Karpas-422 (cell line): Measurements from ENCODE around the gene GPR155. TPM values are rescaled to one million over a fixed set of nuclear protein-coding genes. Genes with fewer than 3 reads are reported as not detected.
"Not testable (repeated sequence)": the region's sequence is repeated elsewhere in the genome, so short reads cannot be mapped to it uniquely, and the experiment has no call there.

ENCODE experiments used
- DNase-seq: peaks from one replicate; pipeline ENCODE4 v3.0.0-alpha.2; 2015
- H2AFZ ChIP-seq: fragments of 200-600 bp; sonication (generic); 2 replicates; pipeline ENCODE4 v1.6.1; 2014; ENCODE audit warnings: antibody characterized with exemption, low read length, mixed read lengths
- H3K27ac ChIP-seq: fragments of 200-600 bp; sonication (generic); 2 replicates; pipeline ENCODE4 v1.5.1; 2014; ENCODE audit warnings: mild to moderate bottlenecking, low read length, moderate library complexity
- H3K27me3 ChIP-seq: fragments of 200-600 bp; sonication (generic); 2 replicates; pipeline ENCODE4 v1.6.1; 2014; ENCODE audit warnings: low read length, mixed read lengths
- H3K36me3 ChIP-seq: fragments of 200-600 bp; sonication (generic); 2 replicates; pipeline ENCODE4 v1.6.1; 2014; ENCODE audit warnings: low read length, mixed read lengths; ENCODE audit not compliant: insufficient read depth
- H3K4me1 ChIP-seq: fragments of 200-600 bp; sonication (generic); 2 replicates; pipeline ENCODE4 v1.6.1; 2014; ENCODE audit warnings: mild to moderate bottlenecking, low read length, mixed read lengths
- H3K4me2 ChIP-seq: fragments of 200-600 bp; sonication (generic); 2 replicates; pipeline ENCODE4 v1.6.1; 2014; ENCODE audit warnings: low read length, low read depth, mild to moderate bottlenecking; ENCODE audit not compliant: poor library complexity, severe bottlenecking
- H3K4me3 ChIP-seq: fragments of 200-600 bp; sonication (generic); 2 replicates; pipeline ENCODE4 v1.5.1; 2014; ENCODE audit warnings: mild to moderate bottlenecking, antibody characterized with exemption, low read length, mixed read lengths
- H3K79me2 ChIP-seq: fragments of 200-600 bp; sonication (generic); 2 replicates; pipeline ENCODE4 v1.6.1; 2014; ENCODE audit warnings: mild to moderate bottlenecking, low read length, mixed read lengths
- H3K9ac ChIP-seq: fragments of 200-600 bp; sonication (generic); 2 replicates; pipeline ENCODE4 v1.6.0; 2014; ENCODE audit warnings: low read length
- H3K9me2 ChIP-seq: fragments of 200-600 bp; sonication (generic), shearing (Covaris generic); replicated peaks from 2 replicates; pipeline ENCODE4 v1.6.0; 2014; ENCODE audit warnings: mild to moderate bottlenecking, low read length, moderate library complexity; ENCODE audit not compliant: insufficient read depth
- H3K9me3 ChIP-seq: fragments of 300-700, 200-600 bp; sonication (generic); 2 replicates; pipeline ENCODE4 v1.6.1; 2014; ENCODE audit warnings: low read length, mixed read lengths
- H4K20me1 ChIP-seq: fragments of 200-600 bp; sonication (generic); 2 replicates; pipeline ENCODE4 v1.6.1; 2014; ENCODE audit warnings: mild to moderate bottlenecking, antibody characterized with exemption, low read length, low read depth; ENCODE audit not compliant: insufficient read depth
- total RNA-seq: library from RNA; depleted of rRNA; stranded (reverse); fragments of >200 nt; shearing (Covaris generic); gene quantifications from 2 replicates; pipeline ENCODE4 v1.2.3, GENCODE V29; 2014; ENCODE audit warnings: low replicate concordance

Gene GPR155
- total RNA-seq, 1 experiment from 2014 or later, result 1.0 TPM

GRCh38 chr2:174439323-174439722 is 47.5 kb downstream of the GPR155 start:
- Histone ChIP-seq H3K9me2 (no peaks in the 10 kb centered on the region), H3K36me3 (no peaks in the 10 kb centered on the region), H3K79me2 (no peaks in the 10 kb centered on the region), H3K27me3 (no peaks in the 10 kb centered on the region), H3K9ac (no peak overlapping the region), H3K9me3 (no peaks in the 10 kb centered on the region), H2AFZ (no peak overlapping the region), H3K4me2 (no peak overlapping the region), H4K20me1 (no peaks in the 10 kb centered on the region), H3K27ac (no peak overlapping the region), H3K4me1 (no peaks in the 10 kb centered on the region), H3K4me3 (no peak overlapping the region)
- DNase-seq, result no peak

GRCh38 chr2:174438146-174438886 is 48.5 kb downstream of the GPR155 start:
- DNase-seq, result no peak
- no peak overlapping the region for H3K27ac ChIP-seq
- H3K4me3 ChIP-seq, result no peak overlapping the region
- no peaks in the 10 kb centered on the region for H3K4me1 ChIP-seq
- H3K79me2 ChIP-seq, result no peaks in the 10 kb centered on the region
- H3K9me3 ChIP-seq, result no peaks in the 10 kb centered on the region
- H3K9me2 ChIP-seq, result no peaks in the 10 kb centered on the region
- H3K27me3 ChIP-seq, result no peaks in the 10 kb centered on the region
- no peaks in the 10 kb centered on the region for H4K20me1 ChIP-seq
- no peak overlapping the region for H2AFZ ChIP-seq
- no peak overlapping the region for H3K4me2 ChIP-seq
- no peaks in the 10 kb centered on the region for H3K36me3 ChIP-seq
- no peak overlapping the region for H3K9ac ChIP-seq

GRCh38 chr2:174436351-174436750 is 50.5 kb downstream of the GPR155 start:
- no peaks in the 10 kb centered on the region for H3K27me3 ChIP-seq
- H3K4me2 ChIP-seq, result no peak overlapping the region
- H3K9me2 ChIP-seq, result no peaks in the 10 kb centered on the region
- H3K4me1 ChIP-seq, result no peaks in the 10 kb centered on the region
- H3K79me2 ChIP-seq, result no peaks in the 10 kb centered on the region
- no peak overlapping the region for H3K9ac ChIP-seq
- no peak overlapping the region for H2AFZ ChIP-seq
- no peak overlapping the region for H3K27ac ChIP-seq
- H3K4me3 ChIP-seq, result no peak overlapping the region
- no peak for DNase-seq
- H3K9me3 ChIP-seq, result no peaks in the 10 kb centered on the region
- no peaks in the 10 kb centered on the region for H4K20me1 ChIP-seq
- no peaks in the 10 kb centered on the region for H3K36me3 ChIP-seq

- Histone ChIP-seq H3K27ac (no peak overlapping the region), H3K27me3 (no peaks in the 10 kb centered on the region), H3K36me3 (0 out of 2 replicates have a peak, but pooled peaks cover 6% of the 10 kb centered on the region), H3K79me2 (no peaks in the 10 kb centered on the region), H2AFZ (no peak overlapping the region), H3K4me1 (no peaks in the 10 kb centered on the region), H4K20me1 (no peaks in the 10 kb centered on the region), H3K9me2 (no peaks in the 10 kb centered on the region), H3K9me3 (no peaks in the 10 kb centered on the region), H3K4me3 (no peak overlapping the region), H3K9ac (no peak overlapping the region), H3K4me2 (no peak overlapping the region)
- no peak for DNase-seq
These were observed 54.9 kb downstream of the GPR155 start for GRCh38 chr2:174431902-174432301.

GRCh38 chr2:174430066-174430465 is 56.8 kb downstream of the GPR155 start:
- no peak for DNase-seq
- Histone ChIP-seq H3K9ac (no peak overlapping the region), H3K27me3 (no peaks in the 10 kb centered on the region), H4K20me1 (no peaks in the 10 kb centered on the region), H3K9me2 (no peaks in the 10 kb centered on the region), H3K79me2 (no peaks in the 10 kb centered on the region), H3K9me3 (no peaks in the 10 kb centered on the region), H3K27ac (no peak overlapping the region), H3K36me3 (0 out of 2 replicates have a peak, but pooled peaks cover 6% of the 10 kb centered on the region), H3K4me1 (no peaks in the 10 kb centered on the region), H3K4me3 (no peak overlapping the region), H2AFZ (no peak overlapping the region), H3K4me2 (no peak overlapping the region)

DNA sequence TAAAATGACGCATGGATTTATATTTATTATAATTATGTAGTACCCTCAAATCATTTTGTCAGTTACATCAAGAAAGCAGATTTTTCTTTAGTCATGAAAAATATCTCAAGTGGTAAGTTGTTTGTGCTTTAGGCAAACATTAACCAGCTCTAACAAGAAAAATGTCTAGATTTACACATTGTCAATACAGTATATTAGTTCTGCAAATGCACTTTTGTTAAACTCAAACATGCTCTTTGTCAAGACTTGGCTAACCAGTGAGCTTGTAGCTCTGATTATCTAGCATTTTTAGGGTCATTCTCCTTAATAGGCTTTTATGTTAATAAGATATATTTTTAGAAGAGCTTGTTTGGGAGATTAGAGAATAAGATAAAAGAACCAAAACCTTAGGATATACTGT is 58.6 kb downstream of the GPR155 start:
- H3K9ac ChIP-seq, result no peak overlapping the region
- H3K4me2 ChIP-seq, result no peak overlapping the region

GRCh38 chr2:174412256-174412655 is 74.6 kb downstream of the GPR155 start:
- no peak overlapping the region for H3K4me3 ChIP-seq
- peaks cover 6% of the 10 kb centered on the region; the same call in 1 of the 2 replicates for H3K36me3 ChIP-seq
- no peaks in the 10 kb centered on the region for H3K9me3 ChIP-seq
- no peaks in the 10 kb centered on the region; the same call in 1 of the 2 replicates for H3K4me1 ChIP-seq
- no peaks in the 10 kb centered on the region for H3K27me3 ChIP-seq
- DNase-seq, result no peak
- no peaks in the 10 kb centered on the region for H4K20me1 ChIP-seq
- no peak overlapping the region for H3K27ac ChIP-seq
- H2AFZ ChIP-seq, result no peak overlapping the region
- H3K9me2 ChIP-seq, result no peaks in the 10 kb centered on the region
- no peaks in the 10 kb centered on the region for H3K79me2 ChIP-seq
- no peak overlapping the region for H3K4me2 ChIP-seq
- no peak overlapping the region for H3K9ac ChIP-seq

More for the DNA sequence above, 58.6 kb downstream of the GPR155 start:
- Histone ChIP-seq H3K27ac (no peak overlapping the region), H3K9me2 (no peaks in the 10 kb centered on the region), H3K4me3 (no peak overlapping the region), H3K79me2 (no peaks in the 10 kb centered on the region), H3K27me3 (no peaks in the 10 kb centered on the region), H4K20me1 (no peaks in the 10 kb centered on the region), H3K4me1 (no peaks in the 10 kb centered on the region), H3K36me3 (peaks cover 6% of the 10 kb centered on the region; the same call in 1 of the 2 replicates), H2AFZ (no peak overlapping the region), H3K9me3 (no peaks in the 10 kb centered on the region)
- no peak for DNase-seq

- not testable (repeated sequence) for H3K4me2 ChIP-seq, H3K27ac ChIP-seq, H3K9me2 ChIP-seq, H3K27me3 ChIP-seq, H3K4me3 ChIP-seq, H2AFZ ChIP-seq, H3K36me3 ChIP-seq, H3K9ac ChIP-seq, H3K4me1 ChIP-seq, H3K79me2 ChIP-seq, H3K9me3 ChIP-seq, DNase-seq, H4K20me1 ChIP-seq
These were observed 76.8 kb downstream of the GPR155 start for GRCh38 chr2:174410039-174410438.
